ENCODE measurements around the gene SCGN.

The SCGN gene

GRCh38 chr6:25629198-25629576 is 22.8 kb upstream of the SCGN start:
- H3K4me3 ChIP-seq (ENCODE audit: low read length), result no peak overlapping the region
- no peaks in the 10 kb centered on the region for H3K9me2 ChIP-seq (replicated peaks; ENCODE audit: control insufficient read depth, low read length)
- H3K4me1 ChIP-seq (ENCODE audit: control insufficient read depth, low read length), result no peaks in the 10 kb centered on the region
- no peaks in the 10 kb centered on the region for H3K9me3 ChIP-seq (ENCODE audit: control insufficient read depth, insufficient read depth, low read length)
- no peaks in the 10 kb centered on the region for H3K79me2 ChIP-seq (ENCODE audit: control insufficient read depth, low read length)
- TF ChIP-seq EZH2phosphoT487 (IDR thresholded peaks at IDR 0.05; ENCODE audit: borderline replicate concordance, low read length) (no peak), CTCF (IDR thresholded peaks at IDR 0.05; ENCODE audit: low read depth, low read length, poor library complexity, severe bottlenecking) (no peak)
- H3K4me2 ChIP-seq (ENCODE audit: low read length), result no peak overlapping the region
- no peaks in the 10 kb centered on the region for H4K20me1 ChIP-seq (ENCODE audit: control insufficient read depth, insufficient read depth, low read depth, low read length)
- H3K27me3 ChIP-seq (ENCODE audit: control insufficient read depth, low read length), result peaks cover 7% of the 10 kb centered on the region; the same call in 1 of the 2 replicates
- no peaks in the 10 kb centered on the region for H3F3A ChIP-seq (ENCODE audit: control insufficient read depth, insufficient read depth)
- no peaks in the 10 kb centered on the region for H3K36me3 ChIP-seq (ENCODE audit: control insufficient read depth, low read length)
- H3K27ac ChIP-seq (ENCODE audit: low read depth, low read length), result no peak overlapping the region

GRCh38 chr6:25630508-25631278 is 21.3 kb upstream of the SCGN start:
- Histone ChIP-seq H3K79me2 (ENCODE audit: control insufficient read depth, low read length) (no peaks in the 10 kb centered on the region), H3K27me3 (ENCODE audit: control insufficient read depth, low read length) (peaks cover 10% of the 10 kb centered on the region; the same call in 1 of the 2 replicates), H3K27ac (ENCODE audit: low read depth, low read length) (no peak overlapping the region), H3K36me3 (ENCODE audit: control insufficient read depth, low read length) (no peaks in the 10 kb centered on the region), H3K4me1 (ENCODE audit: control insufficient read depth, low read length) (no peaks in the 10 kb centered on the region), H4K20me1 (ENCODE audit: control insufficient read depth, insufficient read depth, low read depth, low read length) (no peaks in the 10 kb centered on the region), H3K9me2 (replicated peaks; ENCODE audit: control insufficient read depth, low read length) (no peaks in the 10 kb centered on the region), H3F3A (ENCODE audit: control insufficient read depth, insufficient read depth) (no peaks in the 10 kb centered on the region), H3K9me3 (ENCODE audit: control insufficient read depth, insufficient read depth, low read length) (no peaks in the 10 kb centered on the region), H3K4me2 (ENCODE audit: low read length) (no peak overlapping the region), H3K4me3 (ENCODE audit: low read length) (no peak overlapping the region)
- TF ChIP-seq EZH2phosphoT487 (IDR thresholded peaks at IDR 0.05; ENCODE audit: borderline replicate concordance, low read length), result no peak
- TF ChIP-seq CTCF (IDR thresholded peaks at IDR 0.05; ENCODE audit: low read depth, low read length, poor library complexity, severe bottlenecking), result no peak

GRCh38 chr6:25635886-25636317 is 16.1 kb upstream of the SCGN start:
- Histone ChIP-seq H3K4me3 (ENCODE audit: low read length) (no peak overlapping the region), H3K9me2 (replicated peaks; ENCODE audit: control insufficient read depth, low read length) (no peaks in the 10 kb centered on the region), H4K20me1 (ENCODE audit: control insufficient read depth, insufficient read depth, low read depth, low read length) (no peaks in the 10 kb centered on the region), H3F3A (ENCODE audit: control insufficient read depth, insufficient read depth) (no peaks in the 10 kb centered on the region), H3K79me2 (ENCODE audit: control insufficient read depth, low read length) (no peaks in the 10 kb centered on the region), H3K4me1 (ENCODE audit: control insufficient read depth, low read length) (no peaks in the 10 kb centered on the region), H3K9me3 (ENCODE audit: control insufficient read depth, insufficient read depth, low read length) (no peaks in the 10 kb centered on the region), H3K27me3 (ENCODE audit: control insufficient read depth, low read length) (peaks cover 11% of the 10 kb centered on the region; the same call in 1 of the 2 replicates), H3K36me3 (ENCODE audit: control insufficient read depth, low read length) (no peaks in the 10 kb centered on the region), H3K27ac (ENCODE audit: low read depth, low read length) (no peak overlapping the region), H3K4me2 (ENCODE audit: low read length) (no peak overlapping the region)
- TF ChIP-seq EZH2phosphoT487 (IDR thresholded peaks at IDR 0.05; ENCODE audit: borderline replicate concordance, low read length) (no peak), CTCF (IDR thresholded peaks at IDR 0.05; ENCODE audit: low read depth, low read length, poor library complexity, severe bottlenecking) (no peak)
